Hematopoietic multipotent progenitor cell treated with erythropoietin and hydrocortisone succinate and interleukin-3 and kit ligand, for 4 days (in vitro differentiated cells): ENCODE results near the gene PKIG.
"Not testable (repeated sequence)": the region's sequence is repeated elsewhere in the genome, so short reads cannot be mapped to it uniquely, and the experiment has no call there.

Experiments
- DNase-seq: peaks from one replicate; pipeline ENCODE4 v3.0.0-alpha.2; 2015

The PKIG gene

GRCh38 chr20:44572551-44573500, 9.6 kb upstream of the PKIG start:
- peak; percentile 39 for DNase-seq

- peak; percentile 36 for DNase-seq
Measured at GRCh38 chr20:44573501-44573869, 8.9 kb upstream of the PKIG start.

GRCh38 chr20:44574372-44574771, 8.0 kb upstream of the PKIG start:
- DNase-seq = no peak

GRCh38 chr20:44576297-44576696, 6.1 kb upstream of the PKIG start:
- DNase-seq = peak; percentile 83

- no peak for DNase-seq
Measured at GRCh38 chr20:44579313-44580081, 2.9 kb upstream of the PKIG start.

GRCh38 chr20:44580581-44581268, 1.7 kb upstream of the PKIG start:
- DNase-seq = no peak

GRCh38 chr20:44581515-44581914, 864 bp upstream of the PKIG start:
- DNase-seq = no peak

GRCh38 chr20:44583157-44583556, 778 bp downstream of the PKIG start:
- DNase-seq = no peak

- DNase-seq = no peak
Measured at GRCh38 chr20:44584162-44584561, 1.8 kb downstream of the PKIG start.

GRCh38 chr20:44585057-44585963, 2.9 kb downstream of the PKIG start:
- peak; percentile 60 for DNase-seq

GRCh38 chr20:44586289-44586911, 4.0 kb downstream of the PKIG start:
- DNase-seq = peak; percentile 78

- no peak for DNase-seq
Measured at GRCh38 chr20:44587035-44587980, 4.9 kb downstream of the PKIG start.

- DNase-seq = not testable (repeated sequence)
Measured at GRCh38 chr20:44588321-44588720, 5.9 kb downstream of the PKIG start.

GRCh38 chr20:44589537-44589936, 7.2 kb downstream of the PKIG start:
- no peak for DNase-seq

GRCh38 chr20:44590980-44591778, 8.8 kb downstream of the PKIG start:
- peak; percentile 46 for DNase-seq

GRCh38 chr20:44592366-44592765, 10.0 kb downstream of the PKIG start:
- DNase-seq = no peak

GRCh38 chr20:44593751-44594150, 11.4 kb downstream of the PKIG start:
- DNase-seq = no peak

GRCh38 chr20:44594730-44595129, 12.4 kb downstream of the PKIG start:
- DNase-seq = peak; percentile 87

- no peak for DNase-seq
Measured at GRCh38 chr20:44596010-44596409, 13.6 kb downstream of the PKIG start.

- DNase-seq = no peak
Measured at GRCh38 chr20:44596876-44597275, 14.5 kb downstream of the PKIG start.
